ENCODE results near the gene CCL21.

Gene CCL21

DNA sequence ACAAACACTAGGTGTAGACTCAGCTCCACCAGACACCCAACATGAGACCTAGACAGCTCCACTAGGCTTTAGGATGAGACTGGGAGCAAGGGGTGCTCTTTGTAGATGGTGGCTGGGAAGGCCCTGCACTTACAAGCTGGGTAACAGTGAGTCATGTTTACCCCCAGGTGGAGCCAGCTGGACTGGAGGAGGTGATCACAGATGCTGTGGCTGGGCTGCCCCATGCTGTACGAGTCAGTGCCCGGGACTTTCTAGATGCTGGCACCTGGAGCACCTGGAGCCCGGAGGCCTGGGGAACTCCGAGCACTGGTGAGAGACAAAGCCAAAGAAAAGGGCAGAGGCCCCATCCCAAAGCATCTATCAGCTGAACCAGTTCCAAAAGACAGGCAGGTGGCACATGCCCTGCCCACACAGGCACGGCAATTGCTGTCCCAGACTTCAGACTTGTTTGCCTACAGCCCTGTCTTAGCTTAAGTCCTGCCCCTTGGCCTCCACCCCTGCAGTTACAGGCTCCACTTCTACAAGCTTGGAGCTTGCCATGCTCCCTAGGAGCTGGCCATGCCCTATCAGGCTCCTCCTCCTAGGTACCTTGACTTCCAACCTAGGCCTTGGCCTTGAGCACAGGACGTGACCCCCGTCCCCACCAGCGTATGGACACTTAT is 50.2 kb downstream of the CCL21 start:
- no peak overlapping the region for H3K4me3 ChIP-seq (replicated peaks; ENCODE audit: insufficient read depth, low read length)
- TF ChIP-seq GABPA (IDR thresholded peaks at IDR 0.05; ENCODE audit: low read depth), result no peak
- TF ChIP-seq, protein P1, sequence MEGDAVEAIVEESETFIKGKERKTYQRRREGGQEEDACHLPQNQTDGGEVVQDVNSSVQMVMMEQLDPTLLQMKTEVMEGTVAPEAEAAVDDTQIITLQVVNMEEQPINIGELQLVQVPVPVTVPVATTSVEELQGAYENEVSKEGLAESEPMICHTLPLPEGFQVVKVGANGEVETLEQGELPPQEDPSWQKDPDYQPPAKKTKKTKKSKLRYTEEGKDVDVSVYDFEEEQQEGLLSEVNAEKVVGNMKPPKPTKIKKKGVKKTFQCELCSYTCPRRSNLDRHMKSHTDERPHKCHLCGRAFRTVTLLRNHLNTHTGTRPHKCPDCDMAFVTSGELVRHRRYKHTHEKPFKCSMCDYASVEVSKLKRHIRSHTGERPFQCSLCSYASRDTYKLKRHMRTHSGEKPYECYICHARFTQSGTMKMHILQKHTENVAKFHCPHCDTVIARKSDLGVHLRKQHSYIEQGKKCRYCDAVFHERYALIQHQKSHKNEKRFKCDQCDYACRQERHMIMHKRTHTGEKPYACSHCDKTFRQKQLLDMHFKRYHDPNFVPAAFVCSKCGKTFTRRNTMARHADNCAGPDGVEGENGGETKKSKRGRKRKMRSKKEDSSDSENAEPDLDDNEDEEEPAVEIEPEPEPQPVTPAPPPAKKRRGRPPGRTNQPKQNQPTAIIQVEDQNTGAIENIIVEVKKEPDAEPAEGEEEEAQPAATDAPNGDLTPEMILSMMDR (IDR thresholded peaks at IDR 0.05; ENCODE audit: insufficient read depth, low read length), result no peak
- TF ChIP-seq, protein P2, sequence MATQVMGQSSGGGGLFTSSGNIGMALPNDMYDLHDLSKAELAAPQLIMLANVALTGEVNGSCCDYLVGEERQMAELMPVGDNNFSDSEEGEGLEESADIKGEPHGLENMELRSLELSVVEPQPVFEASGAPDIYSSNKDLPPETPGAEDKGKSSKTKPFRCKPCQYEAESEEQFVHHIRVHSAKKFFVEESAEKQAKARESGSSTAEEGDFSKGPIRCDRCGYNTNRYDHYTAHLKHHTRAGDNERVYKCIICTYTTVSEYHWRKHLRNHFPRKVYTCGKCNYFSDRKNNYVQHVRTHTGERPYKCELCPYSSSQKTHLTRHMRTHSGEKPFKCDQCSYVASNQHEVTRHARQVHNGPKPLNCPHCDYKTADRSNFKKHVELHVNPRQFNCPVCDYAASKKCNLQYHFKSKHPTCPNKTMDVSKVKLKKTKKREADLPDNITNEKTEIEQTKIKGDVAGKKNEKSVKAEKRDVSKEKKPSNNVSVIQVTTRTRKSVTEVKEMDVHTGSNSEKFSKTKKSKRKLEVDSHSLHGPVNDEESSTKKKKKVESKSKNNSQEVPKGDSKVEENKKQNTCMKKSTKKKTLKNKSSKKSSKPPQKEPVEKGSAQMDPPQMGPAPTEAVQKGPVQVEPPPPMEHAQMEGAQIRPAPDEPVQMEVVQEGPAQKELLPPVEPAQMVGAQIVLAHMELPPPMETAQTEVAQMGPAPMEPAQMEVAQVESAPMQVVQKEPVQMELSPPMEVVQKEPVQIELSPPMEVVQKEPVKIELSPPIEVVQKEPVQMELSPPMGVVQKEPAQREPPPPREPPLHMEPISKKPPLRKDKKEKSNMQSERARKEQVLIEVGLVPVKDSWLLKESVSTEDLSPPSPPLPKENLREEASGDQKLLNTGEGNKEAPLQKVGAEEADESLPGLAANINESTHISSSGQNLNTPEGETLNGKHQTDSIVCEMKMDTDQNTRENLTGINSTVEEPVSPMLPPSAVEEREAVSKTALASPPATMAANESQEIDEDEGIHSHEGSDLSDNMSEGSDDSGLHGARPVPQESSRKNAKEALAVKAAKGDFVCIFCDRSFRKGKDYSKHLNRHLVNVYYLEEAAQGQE (IDR thresholded peaks at IDR 0.05; ENCODE audit: insufficient replicate concordance, low read depth), result no peak
- no peak for TF ChIP-seq POLR2AphosphoS5 (IDR thresholded peaks at IDR 0.05; ENCODE audit: low read depth)
- TF ChIP-seq SPI1 (IDR thresholded peaks at IDR 0.05; ENCODE audit: borderline replicate concordance, low read depth), result no peak
- H3K27me3 ChIP-seq (ENCODE audit: insufficient read depth, poor library complexity, severe bottlenecking), result no peaks in the 10 kb centered on the region
- DNase-seq (ENCODE audit: low read depth in 1 of 2, low spot score in 1 of 2), result no peak
- no peak overlapping the region for H3K27ac ChIP-seq (replicated peaks)
